Measurements from ENCODE around the gene RPL39L. TPM values are rescaled to one million over a fixed set of nuclear protein-coding genes. Genes with fewer than 3 reads are reported as not detected.

Gene RPL39L
- total RNA-seq, 2 donors from 2014 or later = 11.9 to 12.7 TPM

- Histone ChIP-seq H3K27ac (no peak overlapping the region), H3K4me3 (no peak overlapping the region), H3K36me3 (peaks cover 41% of the 10 kb centered on the region), H3K4me1 (no peaks in the 10 kb centered on the region), H3K9me3 (no peaks in the 10 kb centered on the region), H3K27me3 (no peaks in the 10 kb centered on the region)
- DNase-seq (ENCODE audit: low spot score) = no peak
- TF ChIP-seq, protein P1, sequence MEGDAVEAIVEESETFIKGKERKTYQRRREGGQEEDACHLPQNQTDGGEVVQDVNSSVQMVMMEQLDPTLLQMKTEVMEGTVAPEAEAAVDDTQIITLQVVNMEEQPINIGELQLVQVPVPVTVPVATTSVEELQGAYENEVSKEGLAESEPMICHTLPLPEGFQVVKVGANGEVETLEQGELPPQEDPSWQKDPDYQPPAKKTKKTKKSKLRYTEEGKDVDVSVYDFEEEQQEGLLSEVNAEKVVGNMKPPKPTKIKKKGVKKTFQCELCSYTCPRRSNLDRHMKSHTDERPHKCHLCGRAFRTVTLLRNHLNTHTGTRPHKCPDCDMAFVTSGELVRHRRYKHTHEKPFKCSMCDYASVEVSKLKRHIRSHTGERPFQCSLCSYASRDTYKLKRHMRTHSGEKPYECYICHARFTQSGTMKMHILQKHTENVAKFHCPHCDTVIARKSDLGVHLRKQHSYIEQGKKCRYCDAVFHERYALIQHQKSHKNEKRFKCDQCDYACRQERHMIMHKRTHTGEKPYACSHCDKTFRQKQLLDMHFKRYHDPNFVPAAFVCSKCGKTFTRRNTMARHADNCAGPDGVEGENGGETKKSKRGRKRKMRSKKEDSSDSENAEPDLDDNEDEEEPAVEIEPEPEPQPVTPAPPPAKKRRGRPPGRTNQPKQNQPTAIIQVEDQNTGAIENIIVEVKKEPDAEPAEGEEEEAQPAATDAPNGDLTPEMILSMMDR (IDR thresholded peaks at IDR 0.05) = no peak
Measured at GRCh38 chr3:187074846-187075245, 64.5 kb downstream of the RPL39L start.

GRCh38 chr3:187073581-187074098 is 65.7 kb downstream of the RPL39L start:
- Histone ChIP-seq H3K27me3 (no peaks in the 10 kb centered on the region), H3K9me3 (no peaks in the 10 kb centered on the region), H3K4me1 (no peaks in the 10 kb centered on the region), H3K4me3 (no peak overlapping the region), H3K27ac (no peak overlapping the region), H3K36me3 (peaks cover 41% of the 10 kb centered on the region)
- DNase-seq (ENCODE audit: low spot score) = no peak
- TF ChIP-seq, protein P1 (IDR thresholded peaks at IDR 0.05) = no peak

GRCh38 chr3:187072511-187072910 is 66.8 kb downstream of the RPL39L start:
- peaks cover 35% of the 10 kb centered on the region for H3K36me3 ChIP-seq
- H3K4me1 ChIP-seq = no peaks in the 10 kb centered on the region
- no peaks in the 10 kb centered on the region for H3K9me3 ChIP-seq
- no peak for DNase-seq (ENCODE audit: low spot score)
- TF ChIP-seq, protein P1 (IDR thresholded peaks at IDR 0.05) = no peak
- H3K4me3 ChIP-seq = no peak overlapping the region
- H3K27ac ChIP-seq = no peak overlapping the region
- H3K27me3 ChIP-seq = no peaks in the 10 kb centered on the region

DNA sequence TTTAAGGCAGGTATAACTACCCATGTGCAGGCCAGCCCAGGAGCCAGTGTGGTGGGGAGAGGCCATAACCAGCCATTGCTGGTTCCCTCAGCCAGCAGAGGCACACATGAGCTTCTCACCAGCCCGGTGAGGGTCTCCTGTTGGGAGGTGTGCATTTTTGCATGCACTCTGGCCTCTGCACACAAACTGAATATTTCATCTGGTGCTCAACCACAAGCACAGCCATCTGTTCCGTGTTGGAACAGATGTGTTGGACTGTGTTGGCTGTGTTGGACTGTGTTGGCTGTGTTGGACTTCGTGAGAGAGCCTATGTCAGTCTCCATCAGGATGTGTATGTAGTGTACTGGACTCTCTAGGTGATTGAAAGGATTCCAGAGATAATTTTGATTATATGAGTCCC is 67.2 kb downstream of the RPL39L start:
- H3K27ac ChIP-seq = no peak overlapping the region
- DNase-seq (ENCODE audit: low spot score) = no peak
- H3K9me3 ChIP-seq = no peaks in the 10 kb centered on the region
- H3K36me3 ChIP-seq = peaks cover 32% of the 10 kb centered on the region
- no peak overlapping the region for H3K4me3 ChIP-seq
- H3K27me3 ChIP-seq = no peaks in the 10 kb centered on the region
- no peaks in the 10 kb centered on the region for H3K4me1 ChIP-seq
- TF ChIP-seq, protein P1 (IDR thresholded peaks at IDR 0.05) = no peak

Other genes starting within 250 kb of the RPL39L start
- 10 to 100 TPM; 55.1 to 94.3 TPM for gene ST6GAL1, start 209.0 kb downstream of the RPL39L start, total RNA-seq
- not detected for gene RTP1, start 58.0 kb upstream of the RPL39L start, total RNA-seq
- gene MASP1, start 152.2 kb upstream of the RPL39L start, total RNA-seq = 10 to 100 TPM; 26.2 to 27.6 TPM
- gene RTP4, start 228.9 kb upstream of the RPL39L start, total RNA-seq = 1 to 10 TPM in 1 of 2 donors, under 1 TPM in 1; 0.59 to 1.0 TPM

All from right atrium auricular region (tissue), 2 donors.